Adrenal gland (tissue), 5 donors: Measurements from ENCODE around the gene DEPDC1B.

Source experiments
- CTCF ChIP-seq, 6 experiments: fragments of 450-650 bp in 4 of 6; fragments of 200-600 bp in 2 of 6; sonication (generic) in 1 of 6; IDR thresholded peaks; 1 replicate in 5 of 6; 2 replicates in 1 of 6; pipeline versions ENCODE4 v1.5.1 to v1.8.0; 2016 to 2021; ENCODE audit warnings: antibody characterized with exemption in 6 of 6, mild to moderate bottlenecking in 2 of 6, moderate library complexity in 1 of 6
- POLR2A ChIP-seq, 2 donors: fragments of 450-650 bp; IDR thresholded peaks; one replicate each; pipeline ENCODE4 v1.6.1; 2017; ENCODE audit warnings: antibody characterized with exemption in 2 of 2, mild to moderate bottlenecking in 2 of 2, moderate library complexity in 1 of 2
- donor health status: DM: no; HTN: no; CAD: no.

GRCh38 chr5:60568646-60569045 is 131.3 kb downstream of the DEPDC1B start:
- TF ChIP-seq CTCF (IDR thresholded peaks at IDR 0.05) = no peak
- TF ChIP-seq POLR2A (IDR thresholded peaks at IDR 0.05) = no peak
